ENCODE measurements around the gene ATP6V0A4.

The ATP6V0A4 gene

GRCh38 chr7:138712652-138713051 is 85.3 kb downstream of the ATP6V0A4 start:
- WGBS = 93% methylated on average over 9 of the region's 9 CpGs
- no peak overlapping the region for H2BK15ac ChIP-seq (ENCODE audit: low read depth, poor library complexity, severe bottlenecking)

GRCh38 chr7:138710536-138711385 is 87.2 kb downstream of the ATP6V0A4 start:
- Histone ChIP-seq H2BK5ac (ENCODE audit: low read depth, low read length, poor library complexity, severe bottlenecking) (no peak overlapping the region), H3K14ac (ENCODE audit: low read length in 2 of 2) (no peak overlapping the region), H3K79me1 (replicated peaks; ENCODE audit: low read length, poor library complexity, severe bottlenecking) (no peaks in the 10 kb centered on the region), H4K8ac (ENCODE audit: low read length) (no peak overlapping the region), H3K4ac (ENCODE audit: low read depth in 1 of 2, low read length in 2 of 2) (no peak overlapping the region), H2AK5ac (ENCODE audit: low read length, severe bottlenecking) (no peak overlapping the region), H2BK15ac (ENCODE audit: low read depth, poor library complexity, severe bottlenecking) (no peak overlapping the region), H3K23ac (ENCODE audit: low read length in 2 of 2) (no peak overlapping the region), H4K91ac (ENCODE audit: low read length) (no peak overlapping the region), H3K27me3 (ENCODE audit: control insufficient read depth in 1 of 2, insufficient read depth in 1 of 2, low read length in 2 of 2) (no peaks in the 10 kb centered on the region), H3K4me1 (ENCODE audit: control insufficient read depth, insufficient read depth, low read depth, low read length) (no peaks in the 10 kb centered on the region), H3K27ac (ENCODE audit: low read length, poor library complexity, severe bottlenecking) (no peak overlapping the region), H3K36me3 (ENCODE audit: control insufficient read depth in 1 of 2, insufficient read depth in 2 of 2, low read depth in 1 of 2, low read length in 2 of 2) (no peaks in the 10 kb centered on the region), H2BK120ac (ENCODE audit: low read depth, low read length) (no peak overlapping the region), H2BK12ac (ENCODE audit: low read length in 2 of 2) (no peak overlapping the region), H3K18ac (ENCODE audit: low read depth in 1 of 2, low read length in 2 of 2) (no peak overlapping the region), H2AFZ (ENCODE audit: low read depth, low read length) (no peak overlapping the region), H3K4me2 (ENCODE audit: low read length, poor library complexity, severe bottlenecking) (no peak overlapping the region), H3K9me3 (ENCODE audit: control insufficient read depth, low read length) (peaks cover 2% of the 10 kb centered on the region), H3K9ac (ENCODE audit: low read length) (no peak overlapping the region), H3K4me3 (ENCODE audit: insufficient read depth in 1 of 2, low read depth in 1 of 2, low read length in 2 of 2) (no peak overlapping the region)
- WGBS = 78% methylated on average over 15 of the region's 15 CpGs
- DNase-seq = no peak

More at GRCh38 chr7:138712652-138713051, 85.3 kb downstream of the ATP6V0A4 start:
- H4K91ac ChIP-seq (ENCODE audit: low read length) = no peak overlapping the region
- no peak overlapping the region for H3K4ac ChIP-seq (ENCODE audit: low read depth in 1 of 2, low read length in 2 of 2)
- H4K8ac ChIP-seq (ENCODE audit: low read length) = no peak overlapping the region
- H3K4me2 ChIP-seq (ENCODE audit: low read length, poor library complexity, severe bottlenecking) = no peak overlapping the region
- H3K4me1 ChIP-seq (ENCODE audit: control insufficient read depth, insufficient read depth, low read depth, low read length) = no peaks in the 10 kb centered on the region
- no peaks in the 10 kb centered on the region for H3K9me3 ChIP-seq (ENCODE audit: control insufficient read depth, low read length)
- no peak overlapping the region for H2BK120ac ChIP-seq (ENCODE audit: low read depth, low read length)
- H3K79me1 ChIP-seq (replicated peaks; ENCODE audit: low read length, poor library complexity, severe bottlenecking) = no peaks in the 10 kb centered on the region
- H2BK5ac ChIP-seq (ENCODE audit: low read depth, low read length, poor library complexity, severe bottlenecking) = no peak overlapping the region
- no peak overlapping the region for H2AK5ac ChIP-seq (ENCODE audit: low read length, severe bottlenecking)
- H3K18ac ChIP-seq (ENCODE audit: low read depth in 1 of 2, low read length in 2 of 2) = no peak overlapping the region
- H2AFZ ChIP-seq (ENCODE audit: low read depth, low read length) = no peak overlapping the region
- no peak overlapping the region for H3K27ac ChIP-seq (ENCODE audit: low read length, poor library complexity, severe bottlenecking)
- H3K9ac ChIP-seq (ENCODE audit: low read length) = no peak overlapping the region
- no peaks in the 10 kb centered on the region for H3K27me3 ChIP-seq (ENCODE audit: control insufficient read depth in 1 of 2, insufficient read depth in 1 of 2, low read length in 2 of 2)
- no peak overlapping the region for H3K4me3 ChIP-seq (ENCODE audit: insufficient read depth in 1 of 2, low read depth in 1 of 2, low read length in 2 of 2)
- DNase-seq = no peak
- H2BK12ac ChIP-seq (ENCODE audit: low read length in 2 of 2) = no peak overlapping the region
- H3K14ac ChIP-seq (ENCODE audit: low read length in 2 of 2) = no peak overlapping the region
- H3K36me3 ChIP-seq (ENCODE audit: control insufficient read depth in 1 of 2, insufficient read depth in 2 of 2, low read depth in 1 of 2, low read length in 2 of 2) = no peaks in the 10 kb centered on the region
- no peak overlapping the region for H3K23ac ChIP-seq (ENCODE audit: low read length in 2 of 2)

GRCh38 chr7:138705167-138705566 is 92.8 kb downstream of the ATP6V0A4 start:
- no peaks in the 10 kb centered on the region for H3K36me3 ChIP-seq (ENCODE audit: control insufficient read depth in 1 of 2, insufficient read depth in 2 of 2, low read depth in 1 of 2, low read length in 2 of 2)
- peaks cover 2% of the 10 kb centered on the region for H3K9me3 ChIP-seq (ENCODE audit: control insufficient read depth, low read length)
- H4K8ac ChIP-seq (ENCODE audit: low read length) = no peak overlapping the region
- no peak overlapping the region for H2AK5ac ChIP-seq (ENCODE audit: low read length, severe bottlenecking)
- no peak overlapping the region for H2BK5ac ChIP-seq (ENCODE audit: low read depth, low read length, poor library complexity, severe bottlenecking)
- no peak overlapping the region for H2BK12ac ChIP-seq (ENCODE audit: low read length in 2 of 2)
- no peaks in the 10 kb centered on the region for H3K79me1 ChIP-seq (replicated peaks; ENCODE audit: low read length, poor library complexity, severe bottlenecking)
- H3K14ac ChIP-seq (ENCODE audit: low read length in 2 of 2) = no peak overlapping the region
- H4K91ac ChIP-seq (ENCODE audit: low read length) = no peak overlapping the region
- H3K4me1 ChIP-seq (ENCODE audit: control insufficient read depth, insufficient read depth, low read depth, low read length) = no peaks in the 10 kb centered on the region
- no peak overlapping the region for H3K4ac ChIP-seq (ENCODE audit: low read depth in 1 of 2, low read length in 2 of 2)
- no peaks in the 10 kb centered on the region for H3K27me3 ChIP-seq (ENCODE audit: control insufficient read depth in 1 of 2, insufficient read depth in 1 of 2, low read length in 2 of 2)
- no peak overlapping the region for H3K4me3 ChIP-seq (ENCODE audit: insufficient read depth in 1 of 2, low read depth in 1 of 2, low read length in 2 of 2)
- DNase-seq = peak; percentile 35
- H3K18ac ChIP-seq (ENCODE audit: low read depth in 1 of 2, low read length in 2 of 2) = no peak overlapping the region
- no peak overlapping the region for H3K23ac ChIP-seq (ENCODE audit: low read length in 2 of 2)
- WGBS = 62% methylated on average over 7 of the region's 7 CpGs
- H3K27ac ChIP-seq (ENCODE audit: low read length, poor library complexity, severe bottlenecking) = no peak overlapping the region
- no peak overlapping the region for H3K4me2 ChIP-seq (ENCODE audit: low read length, poor library complexity, severe bottlenecking)
- H3K9ac ChIP-seq (ENCODE audit: low read length) = no peak overlapping the region
- H2AFZ ChIP-seq (ENCODE audit: low read depth, low read length) = no peak overlapping the region
- no peak overlapping the region for H2BK120ac ChIP-seq (ENCODE audit: low read depth, low read length)
- no peak overlapping the region for H2BK15ac ChIP-seq (ENCODE audit: low read depth, poor library complexity, severe bottlenecking)

GRCh38 chr7:138701537-138701923 is 96.5 kb downstream of the ATP6V0A4 start:
- no peak for DNase-seq
- Histone ChIP-seq H2BK12ac (ENCODE audit: low read length in 2 of 2) (no peak overlapping the region), H3K4me3 (ENCODE audit: insufficient read depth in 1 of 2, low read depth in 1 of 2, low read length in 2 of 2) (no peak overlapping the region), H3K9ac (ENCODE audit: low read length) (no peak overlapping the region), H4K91ac (ENCODE audit: low read length) (no peak overlapping the region), H3K27ac (ENCODE audit: low read length, poor library complexity, severe bottlenecking) (no peak overlapping the region), H3K4me1 (ENCODE audit: control insufficient read depth, insufficient read depth, low read depth, low read length) (no peaks in the 10 kb centered on the region), H2AFZ (ENCODE audit: low read depth, low read length) (no peak overlapping the region), H4K8ac (ENCODE audit: low read length) (no peak overlapping the region), H3K27me3 (ENCODE audit: control insufficient read depth in 1 of 2, insufficient read depth in 1 of 2, low read length in 2 of 2) (peaks cover 0 to 9% of the 10 kb centered on the region in 2 experiments), H2BK5ac (ENCODE audit: low read depth, low read length, poor library complexity, severe bottlenecking) (no peak overlapping the region), H3K23ac (ENCODE audit: low read length in 2 of 2) (no peak overlapping the region), H3K4ac (ENCODE audit: low read depth in 1 of 2, low read length in 2 of 2) (no peak overlapping the region), H2BK120ac (ENCODE audit: low read depth, low read length) (no peak overlapping the region), H2BK15ac (ENCODE audit: low read depth, poor library complexity, severe bottlenecking) (no peak overlapping the region), H3K14ac (ENCODE audit: low read length in 2 of 2) (no peak overlapping the region), H2AK5ac (ENCODE audit: low read length, severe bottlenecking) (no peak overlapping the region), H3K18ac (ENCODE audit: low read depth in 1 of 2, low read length in 2 of 2) (no peak overlapping the region), H3K79me1 (replicated peaks; ENCODE audit: low read length, poor library complexity, severe bottlenecking) (no peaks in the 10 kb centered on the region), H3K9me3 (ENCODE audit: control insufficient read depth, low read length) (peaks cover 6% of the 10 kb centered on the region), H3K4me2 (ENCODE audit: low read length, poor library complexity, severe bottlenecking) (no peak overlapping the region), H3K36me3 (ENCODE audit: control insufficient read depth in 1 of 2, insufficient read depth in 2 of 2, low read depth in 1 of 2, low read length in 2 of 2) (no peaks in the 10 kb centered on the region)
- WGBS = 77% methylated on average over 2 of the region's 2 CpGs

Data from mesenchymal stem cell (in vitro differentiated cells and primary cell).